Epithelial cell of esophagus (primary cell): ENCODE data around the gene FAM20C.

ENCODE experiments used
- DNase-seq: peaks from one replicate; pipeline ENCODE4 v3.0.0; 2010; ENCODE audit warnings: low read depth
- H3K4me3 ChIP-seq: 2 replicates; pipeline ENCODE4 v1.5.1; 2011; ENCODE audit warnings: mild to moderate bottlenecking, low read length, control low read depth
- CTCF ChIP-seq: IDR thresholded peaks from 2 replicates; pipeline ENCODE4 v1.5.1; 2011; ENCODE audit warnings: low read depth, mild to moderate bottlenecking, low read length, control low read depth, inconsistent platforms; ENCODE audit not compliant: insufficient read depth; ENCODE audit errors: missing control alignments

The FAM20C gene

GRCh38 chr7:170551-171363 lies 21.6 kb upstream of the FAM20C start:
- H3K4me3 ChIP-seq: no peak overlapping the region
- no peak for TF ChIP-seq CTCF
- no peak for DNase-seq

DNA sequence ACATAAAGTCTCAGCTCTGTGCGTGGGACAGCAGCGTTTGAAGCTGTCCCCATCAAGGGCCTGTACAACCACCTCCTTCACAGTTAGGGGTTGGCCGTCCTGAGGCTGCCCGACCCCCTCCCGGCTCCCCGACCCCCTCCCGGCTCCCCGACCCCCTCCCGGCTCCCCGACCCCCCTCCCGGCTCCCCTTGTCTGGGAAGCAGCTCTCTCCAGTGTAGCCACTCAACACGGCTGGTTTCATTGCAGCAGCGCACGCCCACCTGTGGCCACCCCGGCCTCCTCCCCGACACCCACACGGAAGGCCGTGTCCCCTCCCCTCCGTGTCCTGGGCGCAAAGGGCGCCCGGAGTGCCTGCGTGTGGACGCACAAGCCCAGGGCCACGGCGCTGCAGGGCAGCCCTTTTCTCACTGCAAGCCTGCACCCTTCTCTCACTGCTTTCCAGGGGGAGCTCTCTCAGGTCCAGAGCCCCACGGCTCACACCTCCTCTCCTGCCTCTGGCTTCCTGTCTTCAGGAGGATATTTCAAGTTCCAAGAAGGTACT lies 20.9 kb upstream of the FAM20C start:
- DNase-seq: no peak
- H3K4me3 ChIP-seq: no peak overlapping the region
- no peak for TF ChIP-seq CTCF

DNA sequence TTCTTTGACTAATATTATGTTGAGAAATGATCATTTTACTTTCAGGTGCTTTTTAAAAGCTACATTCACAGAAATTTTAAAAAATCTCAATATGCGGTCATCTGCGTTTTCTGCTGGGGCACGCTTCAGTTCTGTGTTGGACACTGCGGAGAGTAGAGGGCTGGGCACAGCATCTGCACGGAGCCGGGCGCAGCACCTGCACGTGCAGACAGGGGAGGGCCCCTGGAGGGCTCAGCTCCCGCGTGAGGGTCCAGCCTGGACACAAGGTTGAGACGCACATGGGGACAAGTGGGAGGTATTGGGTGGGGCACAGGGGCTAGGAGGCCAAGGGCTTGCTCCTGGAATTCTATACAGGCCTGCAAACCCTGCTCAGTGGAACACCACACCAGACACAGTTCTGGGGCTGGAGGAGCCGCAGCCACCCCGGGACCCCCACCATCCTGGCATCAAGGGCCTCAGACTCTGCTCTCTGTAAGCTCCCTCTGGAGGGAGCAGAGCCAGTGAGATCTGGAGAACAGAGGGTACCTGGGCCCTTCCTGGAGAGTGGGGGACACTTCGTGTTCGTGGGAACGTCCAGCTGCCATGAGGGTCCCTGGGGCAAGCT lies 20.4 kb upstream of the FAM20C start:
- no peak for TF ChIP-seq CTCF
- H3K4me3 ChIP-seq: no peak overlapping the region
- no peak for DNase-seq

GRCh38 chr7:173209-173918 lies 19.0 kb upstream of the FAM20C start:
- no peak for DNase-seq
- TF ChIP-seq CTCF: no peak
- no peak overlapping the region for H3K4me3 ChIP-seq

- H3K4me3 ChIP-seq: no peak overlapping the region
- TF ChIP-seq CTCF: no peak
- DNase-seq: no peak
Observed at GRCh38 chr7:174716-175115, 17.7 kb upstream of the FAM20C start.

- no peak for TF ChIP-seq CTCF
- no peak for DNase-seq
Observed at GRCh38 chr7:175955-176354, 16.4 kb upstream of the FAM20C start.

More at GRCh38 chr7:175955-176354, 16.4 kb upstream of the FAM20C start:
- H3K4me3 ChIP-seq: no peak overlapping the region
